GM12878 (cell line): Measurements from ENCODE around the gene SLFN11. TPM values are rescaled to one million over a fixed set of nuclear protein-coding genes. Genes with fewer than 3 reads are reported as not detected.

ENCODE experiments used
- ATAC-seq: fragments of 200-7000 bp; cut with Tn5 transposase; 3 replicates; pipeline ENCODE4 v1.9.1; 2020; ENCODE audit warnings: mild to moderate bottlenecking, moderate library complexity
- BruUV-seq: library from RNA; stranded (reverse); fragments of 400-500 nt; replicated peaks from 2 replicates; lab custom pipeline; 2021; lab: Mats Ljungman, UMichigan
- CTCF ChIA-PET: fragments of 300-600 bp; sonication (Branson Sonifier 250); formaldehyde crosslinking; extraction: SDS; loops from one replicate; lab custom pipeline; 2021; ENCODE audit warnings: inconsistent platforms; lab: Yijun Ruan, JAX
- POLR2A ChIA-PET: fragments of 350-600 bp; formaldehyde crosslinking; extraction: SDS; loops from one replicate; lab custom pipeline; 2021; ENCODE audit warnings: inconsistent platforms; lab: Charles Lee
- RAD21 ChIA-PET: fragments of 300-600 bp; sonication (Branson Sonifier 250); formaldehyde crosslinking; loops from one replicate; lab custom pipeline; 2023; ENCODE audit warnings: antibody characterized with exemption; ENCODE audit not compliant: unreplicated experiment; lab: Charles Lee
- SMC1A ChIA-PET: fragments of 300-600 bp; sonication (Branson Sonifier 250); formaldehyde crosslinking; loops from one replicate; lab custom pipeline; 2023; ENCODE audit not compliant: unreplicated experiment, uncharacterized antibody; lab: Charles Lee
- DNase-seq: peaks from one replicate; pipeline ENCODE4 v3.0.0-alpha.2; 2011; ENCODE audit warnings: low read depth, low spot score
- FAIRE-seq: peaks from 3 replicates; lab custom pipeline; 2011; peaks lifted over from hg19 to GRCh38; lab: Jason Lieb, UNC
- H2AFZ ChIP-seq: 2 replicates; pipeline ENCODE4 v1.6.0; 2011; ENCODE audit warnings: low read depth, low read length, control low read depth; ENCODE audit not compliant: control insufficient read depth
- H3K27ac ChIP-seq: 2 replicates; pipeline ENCODE4 v1.5.1; 2011; ENCODE audit warnings: control low read depth; ENCODE audit not compliant: control insufficient read depth, insufficient read depth
- H3K27me3 ChIP-seq, 2 experiments: replicated peaks in 1 of 2; 2 replicates each; pipeline versions ENCODE4 v1.6.0 to v1.6.1; 2011; ENCODE audit warnings: low read length in 1 of 2; ENCODE audit not compliant: control insufficient read depth in 2 of 2, insufficient read depth in 2 of 2
- H3K36me3 ChIP-seq, 2 experiments: 2 replicates each; pipeline ENCODE4 v1.5.1; 2011; ENCODE audit warnings: low read length in 1 of 2; ENCODE audit not compliant: control insufficient read depth in 2 of 2, insufficient read depth in 2 of 2
- H3K4me1 ChIP-seq: 2 replicates; pipeline ENCODE4 v1.6.1; 2011; ENCODE audit warnings: mild to moderate bottlenecking, low read length, moderate library complexity, mixed read lengths; ENCODE audit not compliant: control insufficient read depth, insufficient read depth
- H3K4me2 ChIP-seq: 2 replicates; pipeline ENCODE4 v1.6.0; 2011; ENCODE audit warnings: control low read depth; ENCODE audit not compliant: control insufficient read depth, insufficient read depth
- H3K4me3 ChIP-seq: fragments of 200-600 bp; sonication (generic); 2 replicates; pipeline ENCODE4 v1.5.1; 2016
- H3K79me2 ChIP-seq: 2 replicates; pipeline ENCODE4 v1.6.0; 2011; ENCODE audit warnings: low read length; ENCODE audit not compliant: control insufficient read depth, insufficient read depth
- H3K9ac ChIP-seq: 2 replicates; pipeline ENCODE4 v1.8.0; 2011; ENCODE audit warnings: low read length, control low read depth, mixed read lengths; ENCODE audit not compliant: control insufficient read depth, insufficient read depth
- H3K9me3 ChIP-seq: replicated peaks from 3 replicates; pipeline ENCODE4 v1.5.1; 2011; ENCODE audit warnings: mild to moderate bottlenecking, low read length; ENCODE audit not compliant: control insufficient read depth, insufficient read depth
- H4K20me1 ChIP-seq: 2 replicates; pipeline ENCODE4 v1.6.0; 2011; ENCODE audit not compliant: control insufficient read depth, insufficient read depth
- IKZF1 ChIP-seq: fragments of 450-650 bp; conservative IDR thresholded peaks from 2 replicates; pipeline ENCODE4 v1.6.1; 2017; ENCODE audit warnings: antibody characterized with exemption, mild to moderate bottlenecking
- SREBF2 ChIP-seq: IDR thresholded peaks from 2 replicates; pipeline ENCODE4 v1.6.1; 2012; ENCODE audit warnings: mild to moderate bottlenecking, low read length
- SUZ12 ChIP-seq: fragments of 200-600 bp; sonication (generic); IDR thresholded peaks from one replicate; pipeline ENCODE4 v1.6.1; 2018; ENCODE audit warnings: antibody characterized with exemption, mild to moderate bottlenecking; ENCODE audit not compliant: unreplicated experiment
- TARDBP ChIP-seq: IDR thresholded peaks from 2 replicates; pipeline ENCODE4 v1.6.1; 2016; ENCODE audit warnings: borderline replicate concordance
- WGBS: methylation state at CpG from one replicate; pipeline ENCODE4 v1.1.6; 2016; ENCODE audit warnings: low lambda C conversion rate; ENCODE audit not compliant: insufficient replicate concordance, insufficient coverage; ENCODE audit errors: missing lambda C conversion rate; 5-methylcytosine and 5-hydroxymethylcytosine counted together
- in situ Hi-C: fragments of 300-500 bp; cut with MboI; formaldehyde crosslinking; loops from 9 replicates; pipeline ENCODE4 v1.14.3; 2018; ENCODE audit warnings: mixed read lengths
- intact Hi-C: fragments of 100-400 bp; cut with micrococcal nuclease; formaldehyde crosslinking; loops from one replicate; pipeline ENCODE4 v1.14.2; 2022; ENCODE audit not compliant: unreplicated experiment
- polyA plus RNA-seq, 11 experiments: library from polyadenylated mRNA; depleted of rRNA in 4 of 11; unstranded in 6 of 11; stranded (reverse) in 5 of 11; fragments of >200 nt; fragmentation: Nextera tagmentation in 4 of 11; fragmentation: Illumina TruSeq in 1 of 11; extraction: Ambion mirVana in 4 of 11; extraction: Trizol in 1 of 11; gene quantifications; 1 replicate in 1 of 11; 2 replicates in 10 of 11; pipeline versions ENCODE4 v1.2.1 to v1.2.3, GENCODE V29; 2011 to 2016; ENCODE audit warnings: inconsistent platforms in 2 of 11, missing spikeins in 2 of 11, low read depth in 1 of 11
- total RNA-seq, 4 experiments: library from RNA; depleted of rRNA in 3 of 4; stranded (reverse); fragments of >200 nt in 3 of 4; fragmentation: Illumina TruSeq in 1 of 4; extraction: Trizol in 1 of 4; gene quantifications; 2 replicates each; pipeline versions ENCODE4 v1.2.1 to v1.2.3, GENCODE V29; 2013 to 2021

The SLFN11 gene
- total and polyA plus RNA-seq, 10 of the 15 experiments (the other 5 are each of a cell fraction or from before 2014, with no cell fraction given), result 2.1 to 38.9 (median 30.6) TPM

DNA sequence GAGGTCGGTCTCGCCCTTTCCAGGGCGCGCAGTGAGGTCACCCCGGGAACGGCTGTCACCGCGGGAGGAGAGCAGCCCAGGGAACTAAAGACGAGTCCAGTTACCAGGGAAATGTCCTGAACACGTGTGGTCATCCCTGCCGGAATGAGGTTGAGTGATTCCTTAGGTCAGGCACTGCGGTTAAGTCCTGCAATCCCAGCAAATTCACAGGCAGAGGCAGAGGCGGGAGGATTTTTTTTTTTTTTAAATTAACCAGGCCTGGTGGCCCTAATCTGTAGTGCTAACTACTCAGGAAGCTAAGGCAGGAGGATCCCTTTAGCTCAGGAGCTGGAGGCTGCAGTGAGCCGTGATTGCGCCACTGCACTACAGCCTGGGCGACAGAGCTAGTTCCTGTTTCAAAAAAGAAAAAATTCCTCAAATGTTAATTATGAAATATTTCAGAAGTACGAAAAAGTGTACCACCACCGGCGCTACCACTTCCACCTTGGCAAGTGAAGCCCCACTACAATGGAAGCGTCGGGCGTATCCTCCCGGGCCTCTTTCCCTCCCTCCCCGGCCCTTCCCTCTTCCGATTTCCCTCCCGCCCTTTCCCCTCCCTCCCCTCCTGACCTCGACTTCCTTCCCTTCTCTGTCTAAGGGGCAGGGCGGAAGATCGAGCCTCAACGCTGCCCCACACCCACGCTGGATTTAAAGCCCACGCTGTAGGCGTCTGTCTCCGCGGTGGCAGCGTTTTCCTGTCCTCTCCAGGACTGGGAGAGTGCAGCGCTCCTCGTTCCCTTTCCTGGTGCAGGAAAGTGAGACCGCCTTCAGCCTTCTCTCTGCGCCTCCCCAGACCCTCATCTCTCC is 27.3 kb downstream of the SLFN11 start:
- RAD21 ChIA-PET, result no interaction called here
- BruUV-seq, result no TSS peak
- Histone ChIP-seq H3K27me3 (peaks cover 4 to 24% of the 10 kb centered on the region in 2 experiments), H3K36me3 (no peaks in the 10 kb centered on the region), H3K79me2 (no peaks in the 10 kb centered on the region), H3K27ac (no peak overlapping the region), H3K9ac (no peak overlapping the region), H2AFZ (no peak overlapping the region), H4K20me1 (no peaks in the 10 kb centered on the region; the same call in 1 of the 2 replicates), H3K4me1 (peaks cover 12% of the 10 kb centered on the region)
- intact Hi-C loops, result no loop called here
- no peak for FAIRE-seq
- WGBS, result 19% methylated on average over 32 of the region's 40 CpGs
- no peak for TF ChIP-seq TARDBP
- TF ChIP-seq IKZF1, result peak; percentile 25; the same call in 1 of the 2 replicates
- TF ChIP-seq, all 136 proteins: peak for 1
- Histone ChIP-seq H3K4me2 (no peak overlapping the region), H3K4me3 (no peak overlapping the region), H3K9me3 (no peaks in the 10 kb centered on the region; the same call in 2 of the 3 replicates)
- no peak for DNase-seq
- in situ Hi-C loops, result no loop called here
- ChIA-PET POLR2A (interaction anchor here (0.5 kb wide), 1 partner anchor 222 kb away, joined by 3 read pairs; no protein-coding TSS in a partner anchor), CTCF (interaction anchor here (0.6 kb wide), 1 partner anchor 520 kb away, joined by 3 read pairs; no protein-coding TSS in a partner anchor), SMC1A (no interaction called here)
- ATAC-seq, result peak; percentile 54

DNA sequence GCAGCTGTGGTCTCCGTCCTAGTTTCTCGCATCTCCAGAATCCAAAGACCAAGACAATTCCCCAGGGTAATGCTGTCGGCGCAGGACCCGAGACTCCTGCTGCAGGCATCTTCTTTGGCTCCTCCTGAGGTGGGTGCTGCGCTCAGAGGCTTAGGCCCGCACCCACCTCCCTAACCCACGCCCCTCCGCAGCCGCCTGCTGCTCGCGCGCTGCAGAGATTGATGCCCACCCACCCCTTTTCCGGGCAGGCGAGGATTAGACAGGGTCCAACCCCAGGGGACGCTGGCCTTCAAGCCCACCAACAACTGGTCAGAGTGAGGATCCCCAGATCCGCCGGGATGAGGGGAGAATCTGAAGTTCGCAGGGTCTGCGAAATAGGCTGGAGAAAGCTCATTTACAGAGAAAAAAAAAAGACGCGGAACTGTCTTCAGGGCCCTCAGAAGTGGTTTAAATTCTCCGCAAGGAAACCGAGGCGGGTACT is 27.9 kb downstream of the SLFN11 start:
- ChIA-PET RAD21 (interaction anchor here (0.6 kb wide), 1 partner anchor 292 kb away, joined by 3 read pairs; no protein-coding TSS in a partner anchor), SMC1A (no interaction called here), POLR2A (no interaction called here), CTCF (interaction anchor here (0.6 kb wide), 1 partner anchor 520 kb away, joined by 3 read pairs; no protein-coding TSS in a partner anchor)
- TF ChIP-seq SUZ12 (peak; percentile 45), SREBF2 (no peak)
- Histone ChIP-seq H3K79me2 (no peaks in the 10 kb centered on the region), H3K4me1 (peaks cover 13% of the 10 kb centered on the region), H3K4me2 (no peak overlapping the region), H3K36me3 (no peaks in the 10 kb centered on the region), H3K9ac (no peak overlapping the region), H3K27ac (no peak overlapping the region), H4K20me1 (no peaks in the 10 kb centered on the region; the same call in 1 of the 2 replicates), H3K27me3 (peaks cover 4 to 24% of the 10 kb centered on the region in 2 experiments), H3K4me3 (no peak overlapping the region), H2AFZ (no peak overlapping the region), H3K9me3 (peaks cover 2% of the 10 kb centered on the region)
- ATAC-seq (no peak), DNase-seq (no peak), FAIRE-seq (no peak)
- no TSS peak for BruUV-seq
- intact Hi-C loops (no loop called here), in situ Hi-C loops (no loop called here)
- WGBS, result 59% methylated on average over 25 of the region's 25 CpGs
